Measurements from ENCODE around the gene MCCC2. TPM values are rescaled to one million over a fixed set of nuclear protein-coding genes. Genes with fewer than 3 reads are reported as not detected.

The MCCC2 gene
- total RNA-seq, 1 experiment from 2014 or later = 46.7 TPM

DNA sequence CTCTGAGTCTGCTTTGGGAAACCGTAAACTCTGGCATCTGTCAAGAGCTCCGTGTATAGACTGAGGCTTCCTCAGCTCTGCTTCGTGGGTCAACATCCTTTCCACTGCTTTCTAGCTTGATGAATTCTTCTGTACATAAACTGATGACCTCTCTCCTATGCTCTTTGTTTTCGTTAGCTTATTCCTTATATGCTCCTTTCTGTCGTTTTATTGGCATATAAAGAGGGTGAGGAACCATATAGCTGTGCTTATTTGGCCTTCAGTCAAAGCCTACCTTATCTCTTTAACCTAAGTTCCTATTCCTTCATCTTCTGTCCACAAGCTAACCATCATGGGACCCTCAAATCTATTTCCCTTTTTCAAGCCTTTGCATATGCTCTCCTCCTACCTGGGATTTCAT, 92.6 kb downstream of the MCCC2 start:
- Histone ChIP-seq H3K4me3 (ENCODE audit: low read depth, low read length, poor library complexity, severe bottlenecking) (no peak overlapping the region), H3K27ac (ENCODE audit: low read depth, low read length, poor library complexity, severe bottlenecking) (no peak overlapping the region), H3K27me3 (replicated peaks; ENCODE audit: insufficient read depth, low read depth, low read length, poor library complexity) (no peaks in the 10 kb centered on the region), H3K4me1 (ENCODE audit: insufficient read depth, low read length, poor library complexity, severe bottlenecking) (no peaks in the 10 kb centered on the region), H3K9me3 (ENCODE audit: low read depth, low read length, poor library complexity, severe bottlenecking) (no peaks in the 10 kb centered on the region), H3K36me3 (ENCODE audit: insufficient read depth, low read length, poor library complexity, severe bottlenecking) (no peaks in the 10 kb centered on the region)
- intact Hi-C loops (cut with micrococcal nuclease; ENCODE audit: unreplicated experiment) = no loop called here
- CTCF ChIA-PET = no interaction called here
- no peak for DNase-seq (ENCODE audit: low spot score)
- TF ChIP-seq, protein P1, sequence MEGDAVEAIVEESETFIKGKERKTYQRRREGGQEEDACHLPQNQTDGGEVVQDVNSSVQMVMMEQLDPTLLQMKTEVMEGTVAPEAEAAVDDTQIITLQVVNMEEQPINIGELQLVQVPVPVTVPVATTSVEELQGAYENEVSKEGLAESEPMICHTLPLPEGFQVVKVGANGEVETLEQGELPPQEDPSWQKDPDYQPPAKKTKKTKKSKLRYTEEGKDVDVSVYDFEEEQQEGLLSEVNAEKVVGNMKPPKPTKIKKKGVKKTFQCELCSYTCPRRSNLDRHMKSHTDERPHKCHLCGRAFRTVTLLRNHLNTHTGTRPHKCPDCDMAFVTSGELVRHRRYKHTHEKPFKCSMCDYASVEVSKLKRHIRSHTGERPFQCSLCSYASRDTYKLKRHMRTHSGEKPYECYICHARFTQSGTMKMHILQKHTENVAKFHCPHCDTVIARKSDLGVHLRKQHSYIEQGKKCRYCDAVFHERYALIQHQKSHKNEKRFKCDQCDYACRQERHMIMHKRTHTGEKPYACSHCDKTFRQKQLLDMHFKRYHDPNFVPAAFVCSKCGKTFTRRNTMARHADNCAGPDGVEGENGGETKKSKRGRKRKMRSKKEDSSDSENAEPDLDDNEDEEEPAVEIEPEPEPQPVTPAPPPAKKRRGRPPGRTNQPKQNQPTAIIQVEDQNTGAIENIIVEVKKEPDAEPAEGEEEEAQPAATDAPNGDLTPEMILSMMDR (conservative IDR thresholded peaks at IDR 0.05; ENCODE audit: low read depth, low read length) = no peak
- TF ChIP-seq EZH2 (IDR thresholded peaks at IDR 0.05; ENCODE audit: borderline replicate concordance, low read depth, low read length, poor library complexity, severe bottlenecking) = no peak
- POLR2A ChIA-PET (ENCODE audit: low non-redundant PET) = no interaction called here
- BruUV-seq (replicated peaks) = no TSS peak

DNA sequence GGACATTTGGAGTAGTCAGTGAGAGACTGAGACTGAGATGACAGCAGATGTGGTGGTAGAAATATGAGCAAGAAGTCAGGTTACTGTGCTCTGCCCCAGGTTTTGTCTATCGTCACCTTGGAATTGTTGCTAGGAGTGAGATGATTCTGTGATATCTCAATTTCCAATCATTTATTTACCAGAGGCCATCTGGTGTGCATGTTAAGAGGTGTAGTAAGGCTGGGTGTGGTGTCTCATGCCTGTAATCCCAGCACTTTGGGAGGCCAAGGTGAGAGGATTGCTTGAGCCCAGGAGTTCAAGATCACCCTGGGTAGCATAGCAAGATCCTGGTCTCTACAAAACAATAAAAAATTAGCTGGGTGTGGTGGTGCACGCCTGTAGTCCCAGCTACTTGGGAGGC, 93.4 kb downstream of the MCCC2 start:
- Histone ChIP-seq H3K4me3 (ENCODE audit: low read depth, low read length, poor library complexity, severe bottlenecking) (no peak overlapping the region), H3K27ac (ENCODE audit: low read depth, low read length, poor library complexity, severe bottlenecking) (no peak overlapping the region), H3K9me3 (ENCODE audit: low read depth, low read length, poor library complexity, severe bottlenecking) (no peaks in the 10 kb centered on the region), H3K4me1 (ENCODE audit: insufficient read depth, low read length, poor library complexity, severe bottlenecking) (no peaks in the 10 kb centered on the region), H3K27me3 (replicated peaks; ENCODE audit: insufficient read depth, low read depth, low read length, poor library complexity) (no peaks in the 10 kb centered on the region), H3K36me3 (ENCODE audit: insufficient read depth, low read length, poor library complexity, severe bottlenecking) (no peaks in the 10 kb centered on the region)
- ChIA-PET POLR2A (ENCODE audit: low non-redundant PET) (no interaction called here), CTCF (no interaction called here)
- no TSS peak for BruUV-seq (replicated peaks)
- intact Hi-C loops (cut with micrococcal nuclease; ENCODE audit: unreplicated experiment) = no loop called here
- TF ChIP-seq, protein P1 (conservative IDR thresholded peaks at IDR 0.05; ENCODE audit: low read depth, low read length) = no peak
- TF ChIP-seq EZH2 (IDR thresholded peaks at IDR 0.05; ENCODE audit: borderline replicate concordance, low read depth, low read length, poor library complexity, severe bottlenecking) = no peak
- DNase-seq (ENCODE audit: low spot score) = no peak

DNA sequence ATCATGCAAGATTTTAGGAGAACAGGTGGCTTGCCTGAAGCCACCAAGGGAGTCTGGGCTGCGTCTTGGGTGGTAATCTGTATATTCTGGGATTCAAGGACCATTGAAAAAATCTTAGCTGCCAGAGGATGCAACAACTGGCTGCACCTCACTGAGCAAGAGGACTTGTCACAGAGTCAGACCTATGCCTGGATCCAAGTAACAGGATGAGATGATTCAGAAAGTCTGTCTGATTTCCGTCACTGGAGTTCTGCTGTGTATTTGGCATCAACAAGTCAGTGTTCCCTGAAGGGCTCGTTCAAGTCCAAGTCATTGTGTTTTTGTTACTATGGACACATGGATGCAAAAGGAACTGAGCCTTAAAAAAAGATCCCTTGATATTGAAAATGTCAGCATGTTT, 94.2 kb downstream of the MCCC2 start:
- TF ChIP-seq, protein P1 (conservative IDR thresholded peaks at IDR 0.05; ENCODE audit: low read depth, low read length) = no peak
- TF ChIP-seq EZH2 (IDR thresholded peaks at IDR 0.05; ENCODE audit: borderline replicate concordance, low read depth, low read length, poor library complexity, severe bottlenecking) = no peak
- no peaks in the 10 kb centered on the region for H3K27me3 ChIP-seq (replicated peaks; ENCODE audit: insufficient read depth, low read depth, low read length, poor library complexity)
- no TSS peak for BruUV-seq (replicated peaks)
- H3K27ac ChIP-seq (ENCODE audit: low read depth, low read length, poor library complexity, severe bottlenecking) = no peak overlapping the region
- POLR2A ChIA-PET (ENCODE audit: low non-redundant PET) = no interaction called here
- intact Hi-C loops (cut with micrococcal nuclease; ENCODE audit: unreplicated experiment) = no loop called here
- DNase-seq (ENCODE audit: low spot score) = no peak
- no peaks in the 10 kb centered on the region for H3K36me3 ChIP-seq (ENCODE audit: insufficient read depth, low read length, poor library complexity, severe bottlenecking)
- no peaks in the 10 kb centered on the region for H3K9me3 ChIP-seq (ENCODE audit: low read depth, low read length, poor library complexity, severe bottlenecking)
- H3K4me1 ChIP-seq (ENCODE audit: insufficient read depth, low read length, poor library complexity, severe bottlenecking) = no peaks in the 10 kb centered on the region
- CTCF ChIA-PET = no interaction called here
- no peak overlapping the region for H3K4me3 ChIP-seq (ENCODE audit: low read depth, low read length, poor library complexity, severe bottlenecking)

Measured in A673 (cell line).